Measurements from ENCODE around the gene KCNN2.

The KCNN2 gene

GRCh38 chr5:114362977-114363761 is 1.3 kb downstream of the KCNN2 start:
- no peak for DNase-seq

GRCh38 chr5:114363837-114364236 is 2.0 kb downstream of the KCNN2 start:
- DNase-seq = no peak

GRCh38 chr5:114367029-114367428 is 5.2 kb downstream of the KCNN2 start:
- no peak for DNase-seq

GRCh38 chr5:114369680-114370417 is 8.0 kb downstream of the KCNN2 start:
- DNase-seq = no peak

DNA sequence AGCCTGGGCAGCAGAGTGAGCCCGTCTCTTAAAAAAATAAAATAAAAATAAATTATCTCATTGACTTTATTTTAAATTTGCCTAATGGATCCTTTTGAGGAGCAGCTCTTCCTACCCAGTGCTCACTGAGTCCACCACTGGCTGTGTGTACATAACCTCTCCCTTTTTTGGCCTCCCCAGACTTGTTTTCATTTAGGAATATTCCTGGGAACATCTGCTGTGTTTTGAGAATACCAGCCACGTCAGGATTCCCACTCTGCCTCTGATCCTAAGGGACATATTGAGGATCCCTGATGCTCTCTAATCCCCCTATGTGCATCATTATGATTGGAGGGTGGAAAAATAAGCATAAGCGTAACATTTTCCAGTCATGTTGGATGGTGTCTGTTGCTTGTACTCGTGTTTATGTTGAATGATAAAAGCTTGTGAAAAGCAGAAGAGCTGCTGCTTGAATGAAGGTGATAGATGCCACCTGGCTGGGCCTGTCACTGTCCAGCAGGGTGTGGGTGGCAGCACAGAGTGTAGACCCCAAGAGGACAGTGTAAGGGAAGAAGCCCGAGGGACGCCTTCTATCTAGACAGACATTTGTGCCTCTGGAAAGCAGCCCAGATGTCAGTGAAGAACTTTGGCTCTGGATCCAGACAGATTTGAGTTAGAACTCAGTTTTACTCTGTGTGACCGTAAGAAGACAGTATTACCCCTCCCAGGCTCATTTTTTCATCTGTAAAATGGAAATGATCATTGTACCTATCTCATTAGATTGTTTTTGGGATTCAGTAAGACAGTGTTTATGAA is 15.4 kb downstream of the KCNN2 start:
- no peak for DNase-seq

GRCh38 chr5:114377946-114378345 is 16.1 kb downstream of the KCNN2 start:
- no peak for DNase-seq

GRCh38 chr5:114380721-114381120 is 18.9 kb downstream of the KCNN2 start:
- no peak for DNase-seq

DNA sequence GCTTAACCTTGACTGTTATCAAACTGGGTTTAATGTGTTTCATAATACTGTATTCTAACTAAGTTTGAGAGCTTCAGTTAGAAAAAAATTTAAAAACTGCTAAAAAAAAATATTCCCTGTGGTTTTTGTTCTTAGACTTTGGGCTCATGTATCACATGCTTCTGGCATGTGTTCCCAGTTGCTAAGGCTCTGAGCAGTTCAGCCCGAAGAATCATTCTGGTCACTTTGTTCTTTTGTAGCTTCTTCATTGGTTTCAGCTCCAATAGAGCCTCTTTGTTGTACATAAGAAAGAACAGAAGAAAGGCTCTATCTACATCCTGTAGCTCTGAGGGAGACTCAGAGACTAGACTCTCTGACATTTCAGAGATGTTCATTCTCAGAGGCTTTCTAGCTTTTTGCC is 25.6 kb downstream of the KCNN2 start:
- no peak for DNase-seq

DNA sequence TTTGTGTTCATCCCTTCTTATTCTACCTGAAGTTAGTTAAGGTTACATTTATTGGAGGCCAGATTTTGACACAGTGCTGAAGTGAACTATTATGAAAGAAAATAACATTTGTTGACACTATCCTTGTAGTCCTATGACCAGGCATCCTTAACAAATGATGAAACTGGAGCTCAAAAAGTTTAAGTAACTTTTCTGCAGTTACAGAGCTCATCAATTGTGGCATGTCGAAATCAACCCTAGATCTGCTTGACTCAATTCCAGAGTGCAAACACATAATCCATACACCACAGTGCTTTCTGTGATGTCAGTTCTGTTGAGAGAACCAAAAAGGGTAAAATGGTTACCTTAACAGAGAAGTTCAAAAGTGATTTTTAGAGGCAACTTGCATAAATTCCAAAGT is 28.6 kb downstream of the KCNN2 start:
- DNase-seq = no peak

GRCh38 chr5:114391321-114391720 is 29.5 kb downstream of the KCNN2 start:
- DNase-seq = no peak

- no peak for DNase-seq
These were observed 31.3 kb downstream of the KCNN2 start for GRCh38 chr5:114393159-114393558.

GRCh38 chr5:114402206-114402605 is 40.3 kb downstream of the KCNN2 start:
- DNase-seq = no peak

- DNase-seq = no peak
These were observed 45.9 kb downstream of the KCNN2 start for GRCh38 chr5:114407783-114408182.

DNA sequence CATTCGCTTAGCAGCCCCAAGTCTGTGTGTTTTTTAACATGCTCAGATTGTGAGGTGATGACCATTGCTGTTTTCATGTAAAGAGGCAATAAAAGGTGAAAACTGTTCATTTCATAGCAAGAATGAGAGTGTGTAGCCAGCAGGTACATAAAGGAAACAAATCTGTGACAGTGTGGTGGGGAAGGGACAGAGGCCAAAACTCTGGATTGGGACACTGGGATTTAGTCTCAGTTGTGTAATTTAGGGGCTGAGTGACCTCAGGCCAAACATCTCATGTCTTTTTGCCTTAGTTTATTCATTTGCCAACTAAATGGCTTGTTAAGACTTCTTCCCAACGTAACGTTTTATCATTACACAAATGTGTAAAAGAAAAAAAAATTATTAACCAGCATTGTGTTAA is 47.0 kb downstream of the KCNN2 start:
- no peak for DNase-seq

DNA sequence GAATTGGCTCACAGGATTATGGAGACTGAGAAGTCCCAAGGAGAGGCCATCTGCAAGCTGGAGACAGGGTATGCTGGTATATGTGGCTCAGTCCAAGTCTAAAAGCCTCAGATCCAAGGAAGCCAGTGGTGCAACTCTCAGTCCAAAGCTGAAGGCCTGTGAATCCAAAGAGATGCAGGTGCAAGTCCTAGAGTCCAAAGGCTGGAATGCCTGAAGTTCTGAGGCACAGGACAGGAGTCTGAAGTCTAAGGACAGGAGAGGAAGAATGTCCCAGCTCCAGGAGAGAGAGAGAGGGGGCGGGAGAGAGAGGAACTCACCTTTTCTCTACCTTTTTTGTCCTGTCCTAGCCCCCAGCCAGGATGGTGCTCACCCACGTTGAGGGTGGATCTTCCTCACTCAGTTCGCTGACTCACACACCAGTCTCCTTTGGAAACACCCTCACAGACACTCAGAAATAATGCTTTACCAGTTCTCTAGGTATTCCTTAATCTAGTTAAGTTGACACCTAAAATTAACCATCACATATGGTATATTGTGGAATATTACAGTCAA is 49.6 kb downstream of the KCNN2 start:
- no peak for DNase-seq

DNA sequence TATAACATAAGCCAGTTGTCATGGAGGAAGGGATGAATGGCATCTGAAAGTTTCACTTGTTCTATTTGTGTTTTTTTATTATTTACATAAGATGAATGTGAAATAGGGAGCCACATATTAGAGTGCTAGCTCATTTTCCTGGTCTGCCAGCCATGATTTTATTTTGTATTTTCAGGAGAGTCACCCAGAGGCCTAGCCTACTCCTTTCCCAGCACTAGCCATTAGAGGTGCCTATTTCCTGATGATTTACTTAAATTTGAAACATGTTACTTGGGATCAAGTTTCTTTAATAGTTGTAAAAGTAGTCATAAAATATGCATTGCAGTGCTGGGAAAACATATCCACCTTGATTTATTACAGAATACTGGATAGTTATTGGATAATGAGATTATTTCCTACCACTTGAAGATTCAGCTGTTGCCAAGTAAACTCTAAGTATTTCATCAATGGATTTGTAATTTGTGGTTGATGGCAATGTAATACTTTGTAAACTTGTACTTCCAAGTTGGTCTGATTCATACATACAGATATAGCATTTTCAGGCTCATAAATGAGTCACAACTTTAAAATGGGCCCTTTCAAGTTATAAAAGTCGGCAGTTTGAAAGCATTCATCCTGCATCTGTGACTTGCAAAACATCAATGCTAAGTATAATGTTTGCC is 50.8 kb downstream of the KCNN2 start:
- DNase-seq = no peak

GRCh38 chr5:114415760-114416159 is 53.9 kb downstream of the KCNN2 start:
- no peak for DNase-seq

DNA sequence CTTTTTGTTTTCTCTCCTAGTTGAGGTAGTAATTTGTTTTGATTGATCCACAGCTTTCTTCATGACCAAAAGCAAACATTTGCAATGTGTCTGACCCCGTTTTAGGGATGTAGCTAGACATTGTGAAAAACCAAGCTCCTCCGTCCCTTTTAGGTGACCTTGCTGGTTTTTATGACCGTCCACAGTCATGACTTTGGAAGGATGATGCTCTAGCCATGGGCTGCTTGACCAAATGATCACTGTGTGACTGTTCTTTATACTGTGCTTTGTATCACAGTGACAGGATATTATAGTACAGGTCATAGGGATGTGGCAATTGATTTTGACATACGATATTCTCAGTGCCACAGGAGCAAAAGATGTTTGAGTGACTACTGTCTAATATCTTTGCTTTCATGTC is 54.4 kb downstream of the KCNN2 start:
- no peak for DNase-seq

GRCh38 chr5:114417519-114417918 is 55.6 kb downstream of the KCNN2 start:
- DNase-seq = no peak

DNA sequence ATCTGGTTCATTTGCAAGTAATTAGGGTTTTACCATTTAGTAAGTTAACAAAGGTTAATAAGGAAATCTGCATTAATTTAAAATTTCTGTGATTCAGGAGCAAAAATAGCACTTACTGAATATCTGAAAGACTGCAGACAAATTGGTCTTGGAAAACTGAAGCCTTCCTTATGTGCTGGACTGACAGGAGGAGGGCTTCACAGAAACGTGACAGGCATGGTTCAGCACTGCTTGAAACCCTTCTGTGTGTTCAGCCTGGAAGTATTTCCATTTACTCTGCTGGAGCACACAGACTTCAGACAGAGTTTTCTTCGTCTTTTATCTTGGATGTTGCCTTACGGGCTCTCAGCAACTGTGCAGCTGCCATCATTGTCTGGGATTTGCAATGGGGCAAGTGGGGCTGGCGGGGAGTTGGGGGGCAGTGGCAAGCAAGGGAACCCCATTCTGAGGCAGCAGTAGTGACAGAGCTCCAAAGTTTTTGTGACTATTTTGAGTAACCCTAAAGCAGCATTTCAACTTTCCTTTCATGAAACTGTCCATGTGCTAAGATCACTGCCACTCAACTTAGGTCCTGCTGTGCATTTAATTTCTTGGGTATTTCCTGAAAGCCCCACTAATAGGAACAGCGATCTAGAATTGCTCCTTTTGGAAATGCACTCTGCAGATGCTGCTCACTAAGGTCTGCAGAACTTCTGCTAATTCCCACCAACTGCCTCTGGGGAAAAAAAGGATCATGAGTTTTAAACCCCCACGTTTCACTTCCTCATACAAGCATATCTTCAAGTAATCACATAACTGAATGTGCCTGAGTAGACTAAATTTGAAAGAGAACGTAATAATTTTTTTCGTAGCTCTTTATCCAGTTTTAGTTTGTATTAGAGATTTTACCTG is 56.6 kb downstream of the KCNN2 start:
- DNase-seq = no peak

DNA sequence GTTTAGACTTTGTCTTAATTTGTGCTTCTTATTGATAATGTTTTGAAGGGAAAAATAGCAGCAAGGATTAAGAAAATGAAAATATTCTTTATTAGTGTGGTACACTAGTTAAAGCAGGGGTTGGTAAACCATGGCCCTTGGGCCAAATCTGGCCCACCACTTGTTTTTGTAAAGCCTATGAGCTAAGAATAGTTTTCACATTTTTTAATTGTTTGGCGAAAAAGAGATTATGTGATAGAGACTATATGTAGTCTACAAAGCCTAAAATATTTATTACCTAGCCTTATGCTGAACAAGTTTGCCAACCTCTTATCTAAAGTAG is 57.2 kb downstream of the KCNN2 start:
- no peak for DNase-seq

DNA sequence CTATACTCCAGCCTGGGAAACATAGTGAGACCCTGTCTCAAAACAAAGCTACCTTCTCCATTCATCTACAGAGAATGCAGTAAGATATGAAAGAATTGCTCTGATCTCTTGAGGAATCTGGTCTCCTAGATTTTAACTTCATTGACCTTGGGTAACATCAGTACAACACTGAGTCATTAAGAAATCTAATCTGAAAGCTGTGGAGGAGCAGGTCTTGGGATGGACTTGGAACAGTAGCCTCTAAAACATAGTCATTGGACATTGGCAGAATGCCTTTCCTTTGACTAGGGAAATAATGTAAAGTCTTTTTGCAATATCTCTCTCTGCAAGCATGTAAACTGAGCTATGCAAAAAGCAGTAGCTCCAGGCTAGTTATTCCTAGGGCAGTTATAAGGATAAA is 58.1 kb downstream of the KCNN2 start:
- DNase-seq = no peak

All from activated gamma-delta T cell treated with Interleukin-2 at 50 U/mL for 16 hours (primary cell).